BE2C (cell line): ENCODE measurements around the gene EEF1A1.
"Not testable (repeated sequence)": the region's sequence is repeated elsewhere in the genome, so short reads cannot be mapped to it uniquely, and the experiment has no call there.

ENCODE experiments used
- DNase-seq: peaks from one replicate; pipeline ENCODE4 v3.0.0-alpha.2; 2020
- H3K27me3 ChIP-seq: fragments of 250-450 bp; sonication (Bioruptor Pico); 2 replicates; pipeline ENCODE4 v1.5.1; 2020; ENCODE audit warnings: mild to moderate bottlenecking
- H3K36me3 ChIP-seq: fragments of 250-450 bp; sonication (Bioruptor Pico); 2 replicates; pipeline ENCODE4 v1.5.1; 2020; ENCODE audit warnings: mild to moderate bottlenecking
- H3K4me1 ChIP-seq: fragments of 250-450 bp; sonication (Bioruptor Pico); 2 replicates; pipeline ENCODE4 v1.5.1; 2020
- H3K4me3 ChIP-seq: 2 replicates; pipeline ENCODE4 v1.5.1; 2011; ENCODE audit warnings: low read depth, low read length
- H3K9me3 ChIP-seq: fragments of 250-450 bp; sonication (Bioruptor Pico); 2 replicates; pipeline ENCODE4 v1.5.1; 2020
- TF ChIP-seq, protein P1 (sequence below): IDR thresholded peaks from 2 replicates; pipeline ENCODE4 v1.5.1; 2012; ENCODE audit warnings: mild to moderate bottlenecking, low read depth, low read length

EEF1A1 gene

GRCh38 chr6:73562558-73562957 lies 41.7 kb upstream of the EEF1A1 start:
- TF ChIP-seq, protein P1, sequence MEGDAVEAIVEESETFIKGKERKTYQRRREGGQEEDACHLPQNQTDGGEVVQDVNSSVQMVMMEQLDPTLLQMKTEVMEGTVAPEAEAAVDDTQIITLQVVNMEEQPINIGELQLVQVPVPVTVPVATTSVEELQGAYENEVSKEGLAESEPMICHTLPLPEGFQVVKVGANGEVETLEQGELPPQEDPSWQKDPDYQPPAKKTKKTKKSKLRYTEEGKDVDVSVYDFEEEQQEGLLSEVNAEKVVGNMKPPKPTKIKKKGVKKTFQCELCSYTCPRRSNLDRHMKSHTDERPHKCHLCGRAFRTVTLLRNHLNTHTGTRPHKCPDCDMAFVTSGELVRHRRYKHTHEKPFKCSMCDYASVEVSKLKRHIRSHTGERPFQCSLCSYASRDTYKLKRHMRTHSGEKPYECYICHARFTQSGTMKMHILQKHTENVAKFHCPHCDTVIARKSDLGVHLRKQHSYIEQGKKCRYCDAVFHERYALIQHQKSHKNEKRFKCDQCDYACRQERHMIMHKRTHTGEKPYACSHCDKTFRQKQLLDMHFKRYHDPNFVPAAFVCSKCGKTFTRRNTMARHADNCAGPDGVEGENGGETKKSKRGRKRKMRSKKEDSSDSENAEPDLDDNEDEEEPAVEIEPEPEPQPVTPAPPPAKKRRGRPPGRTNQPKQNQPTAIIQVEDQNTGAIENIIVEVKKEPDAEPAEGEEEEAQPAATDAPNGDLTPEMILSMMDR = no peak
- Histone ChIP-seq H3K4me1 (no peaks in the 10 kb centered on the region), H3K9me3 (no peaks in the 10 kb centered on the region), H3K36me3 (no peaks in the 10 kb centered on the region), H3K4me3 (no peak overlapping the region), H3K27me3 (no peaks in the 10 kb centered on the region)
- no peak for DNase-seq

GRCh38 chr6:73560853-73561407 lies 40.1 kb upstream of the EEF1A1 start:
- Histone ChIP-seq H3K4me1 (no peaks in the 10 kb centered on the region), H3K4me3 (no peak overlapping the region), H3K36me3 (no peaks in the 10 kb centered on the region), H3K9me3 (no peaks in the 10 kb centered on the region), H3K27me3 (no peaks in the 10 kb centered on the region)
- TF ChIP-seq, protein P1 = no peak
- DNase-seq = no peak

GRCh38 chr6:73560182-73560732 lies 39.4 kb upstream of the EEF1A1 start:
- DNase-seq = no peak
- no peaks in the 10 kb centered on the region for H3K27me3 ChIP-seq
- no peak overlapping the region for H3K4me3 ChIP-seq
- TF ChIP-seq, protein P1 = no peak
- no peaks in the 10 kb centered on the region for H3K9me3 ChIP-seq
- H3K4me1 ChIP-seq = no peaks in the 10 kb centered on the region
- no peaks in the 10 kb centered on the region for H3K36me3 ChIP-seq

- H3K4me3 ChIP-seq, DNase-seq, H3K27me3 ChIP-seq: not testable (repeated sequence)
Observed at GRCh38 chr6:73559399-73559794, 38.6 kb upstream of the EEF1A1 start.

GRCh38 chr6:73558624-73559398 lies 38.0 kb upstream of the EEF1A1 start:
- no peaks in the 10 kb centered on the region for H3K36me3 ChIP-seq
- H3K4me3 ChIP-seq = no peak overlapping the region
- H3K9me3 ChIP-seq = no peaks in the 10 kb centered on the region
- no peaks in the 10 kb centered on the region for H3K27me3 ChIP-seq
- no peaks in the 10 kb centered on the region for H3K4me1 ChIP-seq
- no peak for DNase-seq
- TF ChIP-seq, protein P1 = no peak

More at GRCh38 chr6:73559399-73559794, 38.6 kb upstream of the EEF1A1 start:
- not testable (repeated sequence) for H3K36me3 ChIP-seq, H3K9me3 ChIP-seq, H3K4me1 ChIP-seq

DNA sequence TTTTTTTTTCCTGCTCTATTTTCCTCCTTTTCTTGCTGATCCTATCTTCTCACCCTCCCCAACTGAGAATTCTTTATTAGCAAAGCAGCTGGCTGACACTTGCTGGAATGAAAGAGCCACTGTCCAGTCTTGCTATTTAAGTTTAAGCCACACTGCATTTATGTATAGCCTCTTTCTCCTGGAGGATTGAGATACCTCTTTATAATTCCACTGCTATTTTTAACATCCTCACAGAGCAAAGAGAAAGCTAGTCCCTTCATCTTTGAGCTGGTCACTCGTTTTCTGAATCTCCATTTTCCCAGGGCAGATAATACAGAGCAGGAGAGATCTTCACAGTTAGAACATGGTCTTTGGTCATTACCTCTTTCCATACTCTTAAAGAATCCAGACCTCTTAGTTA lies 36.0 kb upstream of the EEF1A1 start:
- no peaks in the 10 kb centered on the region for H3K27me3 ChIP-seq
- no peak for DNase-seq
- H3K4me3 ChIP-seq = no peak overlapping the region
- H3K4me1 ChIP-seq = no peaks in the 10 kb centered on the region
- no peaks in the 10 kb centered on the region for H3K9me3 ChIP-seq
- TF ChIP-seq, protein P1 = no peak
- H3K36me3 ChIP-seq = no peaks in the 10 kb centered on the region

- DNase-seq, H3K36me3 ChIP-seq, H3K9me3 ChIP-seq: not testable (repeated sequence)
Observed at GRCh38 chr6:73555380-73555949, 34.6 kb upstream of the EEF1A1 start.

GRCh38 chr6:73551115-73551514 lies 30.3 kb upstream of the EEF1A1 start:
- H3K9me3 ChIP-seq, H3K36me3 ChIP-seq, DNase-seq, H3K4me1 ChIP-seq, H3K4me3 ChIP-seq, H3K27me3 ChIP-seq: not testable (repeated sequence)

More at GRCh38 chr6:73555380-73555949, 34.6 kb upstream of the EEF1A1 start:
- not testable (repeated sequence) for H3K4me1 ChIP-seq, H3K27me3 ChIP-seq, H3K4me3 ChIP-seq
